K562 (cell line): Measurements from ENCODE around the gene MAL. TPM values are rescaled to one million over a fixed set of nuclear protein-coding genes. Genes with fewer than 3 reads are reported as not detected.

Experiments used
- ATAC-seq: fragments of 200-7000 bp; cut with Tn5 transposase; 3 replicates; pipeline ENCODE4 v1.9.1; 2020; ENCODE audit warnings: moderate library complexity
- BruUV-seq: library from RNA; stranded (reverse); fragments of 400-500 nt; replicated peaks from 2 replicates; lab custom pipeline; 2021; lab: Mats Ljungman, UMichigan
- CTCF ChIA-PET: fragments of 300-600 bp; formaldehyde crosslinking; extraction: SDS; loops from one replicate; lab custom pipeline; 2021; ENCODE audit warnings: low intra/inter-chr PET ratio; lab: Yijun Ruan, JAX
- POLR2A ChIA-PET: fragments of 300-600, 350-650 bp; sonication (Branson Sonifier 250); formaldehyde crosslinking; extraction: SDS; loops from one replicate; lab custom pipeline; 2021; ENCODE audit warnings: antibody characterized with exemption, inconsistent platforms; lab: Yijun Ruan, JAX
- DNase-seq, 4 experiments: peaks; one replicate each; pipeline versions ENCODE4 v3.0.0 to v3.0.0-alpha.2; 2011 to 2018; ENCODE audit warnings: low spot score in 3 of 4, mixed read lengths in 3 of 4; ENCODE audit errors: extremely low read depth in 1 of 4
- FAIRE-seq: peaks from 2 replicates; lab custom pipeline; 2011; peaks lifted over from hg19 to GRCh38; lab: Jason Lieb, UNC
- H2AFZ ChIP-seq: 2 replicates; pipeline ENCODE4 v1.6.0; 2011; ENCODE audit warnings: low read depth, low read length, control low read depth, inconsistent platforms
- H3K27ac ChIP-seq: fragments of 200-600 bp; 3 replicates; pipeline ENCODE4 v1.8.0; 2011; ENCODE audit warnings: low read depth, mild to moderate bottlenecking, control low read depth, inconsistent platforms, low read length, moderate library complexity, mixed read lengths; ENCODE audit errors: extremely low read depth
- H3K27me3 ChIP-seq, 2 experiments: fragments of 300-600 bp in 1 of 2; 2 replicates in 1 of 2; 3 replicates in 1 of 2; pipeline versions ENCODE4 v1.6.0 to v1.8.0; 2011; ENCODE audit warnings: inconsistent platforms in 2 of 2, low read length in 2 of 2, mild to moderate bottlenecking in 1 of 2, mixed read lengths in 1 of 2, moderate library complexity in 1 of 2; ENCODE audit not compliant: control insufficient read depth in 2 of 2, insufficient read depth in 2 of 2
- H3K36me3 ChIP-seq: fragments of 300-600 bp; 3 replicates; pipeline ENCODE4 v1.8.0; 2011; ENCODE audit warnings: mild to moderate bottlenecking, low read length, inconsistent platforms; ENCODE audit not compliant: control insufficient read depth, insufficient read depth
- H3K4me1 ChIP-seq, 2 experiments: fragments of 200-600 bp in 1 of 2; replicated peaks in 1 of 2; 2 replicates in 1 of 2; 3 replicates in 1 of 2; pipeline versions ENCODE4 v1.5.1 to v1.8.0; 2011; ENCODE audit warnings: inconsistent platforms in 2 of 2, low read length in 2 of 2, mild to moderate bottlenecking in 1 of 2, mixed read lengths in 1 of 2, moderate library complexity in 1 of 2; ENCODE audit not compliant: control insufficient read depth in 2 of 2, insufficient read depth in 2 of 2
- H3K4me2 ChIP-seq: 2 replicates; pipeline ENCODE4 v1.6.1; 2011; ENCODE audit warnings: low read length, control low read depth, inconsistent platforms, mixed read lengths; ENCODE audit not compliant: insufficient read depth
- H3K4me3 ChIP-seq: fragments of 200-600 bp; sonication (generic), shearing (Covaris generic); 2 replicates; pipeline ENCODE4 v1.5.1; 2016; ENCODE audit warnings: control low read depth, inconsistent platforms
- H3K79me2 ChIP-seq: fragments of 200-600 bp; 3 replicates; pipeline ENCODE4 v1.8.0; 2011; ENCODE audit warnings: low read length, inconsistent platforms; ENCODE audit not compliant: control insufficient read depth, insufficient read depth
- H3K9ac ChIP-seq, 2 experiments: 2 replicates each; pipeline versions ENCODE4 v1.6.0 to v1.6.1; 2011; ENCODE audit warnings: low read depth in 2 of 2, low read length in 2 of 2, control low read depth in 1 of 2, inconsistent platforms in 1 of 2, mild to moderate bottlenecking in 1 of 2, mixed read lengths in 1 of 2; ENCODE audit not compliant: insufficient read depth in 1 of 2
- H3K9me1 ChIP-seq: one replicate; pipeline ENCODE4 v1.6.0; 2011; ENCODE audit warnings: inconsistent platforms, mild to moderate bottlenecking, low read length, moderate library complexity; ENCODE audit not compliant: control insufficient read depth, insufficient read depth
- H3K9me3 ChIP-seq: replicated peaks from 2 replicates; pipeline ENCODE4 v1.5.1; 2011; ENCODE audit warnings: low read depth, low read length, inconsistent platforms; ENCODE audit not compliant: control insufficient read depth, insufficient read depth
- H4K20me1 ChIP-seq: replicated peaks from 2 replicates; pipeline ENCODE4 v1.6.1; 2011; ENCODE audit warnings: low read length, inconsistent platforms, mixed read lengths; ENCODE audit not compliant: control insufficient read depth, insufficient read depth
- CHCHD3 ChIP-seq: fragments of 250-450 bp; sonication (Bioruptor Pico); IDR thresholded peaks from 2 replicates; pipeline ENCODE4 v2.1.2; 2022; ENCODE audit warnings: mild to moderate bottlenecking
- EP400 ChIP-seq: fragments of 450-650 bp; IDR thresholded peaks from 2 replicates; pipeline ENCODE4 v1.6.1; 2017; ENCODE audit warnings: antibody characterized with exemption, mild to moderate bottlenecking, moderate library complexity
- NCOA2 ChIP-seq, 2 experiments: fragments of 450-650 bp; IDR thresholded peaks; 2 replicates each; pipeline ENCODE4 v1.6.1; 2018; ENCODE audit warnings: mild to moderate bottlenecking in 2 of 2, moderate library complexity in 1 of 2; ENCODE audit not compliant: partially characterized antibody in 2 of 2
- SREBF2 ChIP-seq: sonication (generic); formaldehyde crosslinking; IDR thresholded peaks from 2 replicates; pipeline ENCODE4 v1.4.0; 2020; ENCODE audit warnings: mild to moderate bottlenecking, missing genetic modification reagents
- ZC3H8 ChIP-seq: fragments of 450-650 bp; IDR thresholded peaks from 2 replicates; pipeline ENCODE4 v1.6.1; 2017
- ZNF316 ChIP-seq: fragments of 450-650 bp; IDR thresholded peaks from 2 replicates; pipeline ENCODE4 v1.6.1; 2016
- ZNF57 ChIP-seq: fragments of 450-650 bp; formaldehyde crosslinking; IDR thresholded peaks from 2 replicates; pipeline ENCODE4 v1.4.0; 2020; ENCODE audit warnings: mild to moderate bottlenecking, moderate library complexity
- WGBS: fragments of 100-300 bp; shearing (Covaris generic); methylation state at CpG from one replicate; pipeline ENCODE4 v1.1.6; 2016; ENCODE audit warnings: low coverage, mixed read lengths; ENCODE audit not compliant: insufficient coverage; ENCODE audit errors: missing lambda C conversion rate; 5-methylcytosine and 5-hydroxymethylcytosine counted together
- in situ Hi-C: fragments of 300-500 bp; cut with MboI; formaldehyde crosslinking; loops from 4 replicates; pipeline ENCODE4 v1.15.0; 2018; ENCODE audit warnings: inconsistent platforms, mixed read lengths
- intact Hi-C: fragments of 100-400 bp; cut with micrococcal nuclease; formaldehyde crosslinking; loops from 2 replicates; pipeline ENCODE4 v1.14.2; 2022
- polyA plus RNA-seq, 8 experiments: library from polyadenylated mRNA; depleted of rRNA in 4 of 8; stranded (reverse) in 5 of 8; unstranded in 3 of 8; fragments of >200 nt; fragmentation: Nextera tagmentation in 2 of 8; fragmentation: Illumina TruSeq in 1 of 8; extraction: Ambion mirVana in 2 of 8; extraction: Trizol in 1 of 8; gene quantifications; 2 replicates each; pipeline versions ENCODE4 v1.2.1 to v1.2.3, GENCODE V29; 2011 to 2014; ENCODE audit warnings: inconsistent platforms in 1 of 8, missing spikeins in 1 of 8
- total RNA-seq, 7 experiments: library from RNA; depleted of rRNA in 6 of 7; stranded (reverse); fragments of >200 nt in 6 of 7; fragmentation: Illumina TruSeq in 2 of 7; extraction: Trizol in 2 of 7; gene quantifications; 2 replicates each; pipeline versions ENCODE4 v1.2.1 to v1.2.3, GENCODE V29; 2011 to 2021; ENCODE audit warnings: low replicate concordance in 1 of 7
- TF ChIP-seq, protein P1 (sequence below): fragments of 250-450 bp; sonication (Bioruptor Pico); IDR thresholded peaks from 2 replicates; pipeline ENCODE4 v1.9.0; 2021; ENCODE audit warnings: mild to moderate bottlenecking
- TF ChIP-seq, protein P2 (sequence below), 2 experiments: fragments of 450-650 bp; IDR thresholded peaks; 2 replicates each; pipeline ENCODE4 v1.6.1; 2018; ENCODE audit warnings: mild to moderate bottlenecking in 2 of 2, low read depth in 1 of 2; ENCODE audit not compliant: partially characterized antibody in 2 of 2

MAL gene
- total and polyA plus RNA-seq, 9 of the 15 experiments (the other 6 are each of a cell fraction or from before 2014, with no cell fraction given): not detected

DNA sequence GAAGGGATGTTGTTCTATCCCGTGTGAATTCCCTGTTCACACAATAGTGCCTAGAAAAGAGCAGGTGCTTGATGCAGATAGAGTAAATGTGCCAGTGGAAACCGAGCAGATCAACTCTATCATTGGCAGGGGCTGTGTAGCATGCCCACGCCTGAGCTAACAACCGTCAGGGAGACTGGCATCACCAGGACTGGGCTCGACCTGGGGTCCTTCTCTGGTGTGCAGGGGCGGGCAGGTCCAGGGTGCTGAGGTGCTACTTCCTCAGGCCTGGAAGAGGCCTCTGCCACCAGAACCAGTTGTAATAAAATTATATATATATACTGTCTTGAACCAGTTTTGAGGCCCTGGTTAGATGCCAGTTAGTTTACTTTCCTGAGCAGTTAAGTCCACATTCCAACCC is 11.8 kb upstream of the MAL start:
- FAIRE-seq (no peak), DNase-seq (no peak), ATAC-seq (no peak)
- H3K27me3 ChIP-seq: peaks cover 20 to 72% of the 10 kb centered on the region in 2 experiments; a peak in 4 of 5 replicates
- H3K79me2 ChIP-seq: no peaks in the 10 kb centered on the region
- no peak overlapping the region for H2AFZ ChIP-seq
- in situ Hi-C loops: no loop called here
- H3K9ac ChIP-seq: no peak overlapping the region
- no peak overlapping the region for H3K27ac ChIP-seq
- 0% methylated on average over 6 of the region's 6 CpGs for WGBS
- ChIA-PET POLR2A (no interaction called here), CTCF (no interaction called here)
- H4K20me1 ChIP-seq: peaks cover 5% of the 10 kb centered on the region; the same call in 1 of the 2 replicates
- no peaks in the 10 kb centered on the region for H3K9me1 ChIP-seq
- H3K36me3 ChIP-seq: no peaks in the 10 kb centered on the region
- no peak overlapping the region for H3K4me2 ChIP-seq
- no peak overlapping the region for H3K4me3 ChIP-seq
- no peaks in the 10 kb centered on the region for H3K9me3 ChIP-seq
- peaks cover 0 to 3% of the 10 kb centered on the region in 2 experiments; a peak in 1 of 5 replicates for H3K4me1 ChIP-seq
- intact Hi-C loops: no loop called here
- no TSS peak for BruUV-seq
- TF ChIP-seq NCOA2 (IDR thresholded peaks at IDR 0.05; ENCODE audit: partially characterized antibody in 2 of 2) (no peak), ZNF316 (no peak)
- TF ChIP-seq, protein P1, sequence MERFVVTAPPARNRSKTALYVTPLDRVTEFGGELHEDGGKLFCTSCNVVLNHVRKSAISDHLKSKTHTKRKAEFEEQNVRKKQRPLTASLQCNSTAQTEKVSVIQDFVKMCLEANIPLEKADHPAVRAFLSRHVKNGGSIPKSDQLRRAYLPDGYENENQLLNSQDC (CRISPR knock-in tag): no peak

- Histone ChIP-seq H3K27ac (no peak overlapping the region), H3K27me3 (peaks cover 20 to 76% of the 10 kb centered on the region in 2 experiments; a peak in 4 of 5 replicates), H3K4me3 (no peak overlapping the region), H3K9ac (no peak overlapping the region), H2AFZ (no peak overlapping the region), H3K36me3 (no peaks in the 10 kb centered on the region), H3K9me3 (no peaks in the 10 kb centered on the region), H4K20me1 (peaks cover 6% of the 10 kb centered on the region; the same call in 1 of the 2 replicates), H3K79me2 (no peaks in the 10 kb centered on the region), H3K4me1 (peaks cover 0 to 3% of the 10 kb centered on the region in 2 experiments; a peak in 1 of 5 replicates), H3K9me1 (no peaks in the 10 kb centered on the region), H3K4me2 (no peak overlapping the region)
- POLR2A ChIA-PET: no interaction called here
- no TSS peak for BruUV-seq
- in situ Hi-C loops: no loop called here
- CTCF ChIA-PET: no interaction called here
- ATAC-seq (no peak), DNase-seq (no peak), FAIRE-seq (no peak)
- 0% methylated on average over 10 of the region's 10 CpGs for WGBS
- intact Hi-C loops: no loop called here
- TF ChIP-seq CHCHD3 (CRISPR knock-in tag) (no peak), EP400 (no peak), ZC3H8 (no peak), SREBF2 (CRISPR knock-in tag) (no peak), ZNF57 (CRISPR knock-in tag) (no peak)
- TF ChIP-seq, protein P2, sequence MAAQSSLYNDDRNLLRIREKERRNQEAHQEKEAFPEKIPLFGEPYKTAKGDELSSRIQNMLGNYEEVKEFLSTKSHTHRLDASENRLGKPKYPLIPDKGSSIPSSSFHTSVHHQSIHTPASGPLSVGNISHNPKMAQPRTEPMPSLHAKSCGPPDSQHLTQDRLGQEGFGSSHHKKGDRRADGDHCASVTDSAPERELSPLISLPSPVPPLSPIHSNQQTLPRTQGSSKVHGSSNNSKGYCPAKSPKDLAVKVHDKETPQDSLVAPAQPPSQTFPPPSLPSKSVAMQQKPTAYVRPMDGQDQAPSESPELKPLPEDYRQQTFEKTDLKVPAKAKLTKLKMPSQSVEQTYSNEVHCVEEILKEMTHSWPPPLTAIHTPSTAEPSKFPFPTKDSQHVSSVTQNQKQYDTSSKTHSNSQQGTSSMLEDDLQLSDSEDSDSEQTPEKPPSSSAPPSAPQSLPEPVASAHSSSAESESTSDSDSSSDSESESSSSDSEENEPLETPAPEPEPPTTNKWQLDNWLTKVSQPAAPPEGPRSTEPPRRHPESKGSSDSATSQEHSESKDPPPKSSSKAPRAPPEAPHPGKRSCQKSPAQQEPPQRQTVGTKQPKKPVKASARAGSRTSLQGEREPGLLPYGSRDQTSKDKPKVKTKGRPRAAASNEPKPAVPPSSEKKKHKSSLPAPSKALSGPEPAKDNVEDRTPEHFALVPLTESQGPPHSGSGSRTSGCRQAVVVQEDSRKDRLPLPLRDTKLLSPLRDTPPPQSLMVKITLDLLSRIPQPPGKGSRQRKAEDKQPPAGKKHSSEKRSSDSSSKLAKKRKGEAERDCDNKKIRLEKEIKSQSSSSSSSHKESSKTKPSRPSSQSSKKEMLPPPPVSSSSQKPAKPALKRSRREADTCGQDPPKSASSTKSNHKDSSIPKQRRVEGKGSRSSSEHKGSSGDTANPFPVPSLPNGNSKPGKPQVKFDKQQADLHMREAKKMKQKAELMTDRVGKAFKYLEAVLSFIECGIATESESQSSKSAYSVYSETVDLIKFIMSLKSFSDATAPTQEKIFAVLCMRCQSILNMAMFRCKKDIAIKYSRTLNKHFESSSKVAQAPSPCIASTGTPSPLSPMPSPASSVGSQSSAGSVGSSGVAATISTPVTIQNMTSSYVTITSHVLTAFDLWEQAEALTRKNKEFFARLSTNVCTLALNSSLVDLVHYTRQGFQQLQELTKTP (IDR thresholded peaks at IDR 0.05; ENCODE audit: low read depth in 1 of 2, partially characterized antibody in 2 of 2): no peak
These were observed 11.3 kb upstream of the MAL start for GRCh38 chr2:95014126-95014708.
